NCI-H1105 (cell line): ENCODE data around the gene STX2.
"Not testable (repeated sequence)": the region's sequence is repeated elsewhere in the genome, so short reads cannot be mapped to it uniquely, and the experiment has no call there.

Experiments
- DNase-seq: peaks from one replicate; lab custom pipeline; 2025; lab: John Stamatoyannopoulos, UW

The STX2 gene

DNA sequence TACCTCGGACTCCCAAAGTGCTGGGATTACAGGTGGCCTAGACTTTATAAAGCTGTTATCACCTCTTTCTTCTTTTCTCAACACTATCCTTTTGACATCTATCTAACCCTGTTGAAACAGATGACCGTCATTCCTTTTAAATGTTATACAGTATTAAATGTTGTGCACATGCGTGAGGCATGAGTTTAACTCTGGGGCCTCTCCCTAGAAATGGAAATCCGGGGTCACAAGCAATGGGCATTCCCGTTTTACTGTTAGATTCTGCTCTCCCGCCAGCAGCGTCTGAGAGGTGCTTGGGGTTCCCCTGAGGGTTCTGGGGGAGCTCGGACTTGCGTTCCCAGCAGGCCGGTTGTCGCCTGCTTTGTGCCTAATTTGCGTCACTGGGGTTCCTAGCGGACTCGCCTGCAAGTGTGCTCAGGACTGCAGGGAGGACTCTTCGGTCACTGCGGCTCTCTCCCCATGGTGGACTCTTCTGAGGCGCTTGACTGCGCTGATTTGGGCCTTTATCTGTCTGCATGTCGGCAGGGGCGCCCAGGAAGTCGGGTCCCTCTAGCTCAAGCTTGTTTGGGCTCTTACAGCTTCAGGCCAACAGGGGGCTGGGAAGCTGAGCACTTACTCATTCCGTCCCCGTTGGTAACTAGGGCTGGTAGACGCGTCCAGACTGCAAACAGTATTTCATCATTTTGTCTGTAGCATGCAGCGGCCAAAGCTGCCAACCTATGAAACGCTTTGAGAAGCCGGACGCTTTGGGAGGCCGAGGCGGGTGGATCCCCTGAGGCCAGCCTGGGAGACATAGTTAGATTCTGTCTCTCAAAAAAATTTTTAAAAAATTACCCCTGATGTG, 31.6 kb upstream of the STX2 start:
- DNase-seq: no peak

DNA sequence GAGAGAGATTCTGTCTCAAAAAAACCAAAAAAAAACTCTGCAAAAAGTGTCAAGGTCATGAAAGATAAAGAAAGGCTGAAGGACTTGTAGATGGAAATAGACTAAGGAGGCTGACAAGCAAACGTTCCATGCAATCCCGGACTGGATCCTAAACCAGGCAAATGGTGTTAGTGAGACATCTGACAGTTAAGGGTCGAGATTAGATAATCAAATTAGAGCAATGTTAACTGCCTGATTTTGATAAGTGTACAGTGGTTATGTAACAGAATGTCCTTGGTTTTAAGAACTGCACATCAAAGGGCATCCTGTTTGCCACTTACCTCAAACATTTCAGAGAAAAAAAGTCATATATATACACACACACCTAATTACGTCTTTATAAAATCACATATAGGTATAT, 29.4 kb upstream of the STX2 start:
- no peak for DNase-seq

DNA sequence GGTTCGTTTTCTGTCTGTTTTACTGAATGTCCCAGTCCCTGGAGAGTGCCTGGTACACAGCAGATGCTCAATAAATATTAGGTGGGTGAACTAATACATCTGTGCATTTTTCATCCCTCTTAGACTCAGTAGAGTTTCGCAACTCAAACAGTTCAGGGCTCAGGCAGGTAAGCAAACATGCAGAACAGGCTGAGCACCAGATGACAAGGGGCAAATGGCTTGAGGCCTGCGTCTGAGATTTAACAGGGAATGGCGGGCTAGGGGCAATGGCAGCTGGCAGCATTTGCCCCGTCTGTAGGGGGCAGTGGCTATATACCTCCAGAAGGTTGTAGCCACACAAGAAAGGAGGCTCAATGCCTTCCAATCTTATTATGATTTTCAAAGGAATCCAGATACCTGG, 24.2 kb upstream of the STX2 start:
- no peak for DNase-seq

DNA sequence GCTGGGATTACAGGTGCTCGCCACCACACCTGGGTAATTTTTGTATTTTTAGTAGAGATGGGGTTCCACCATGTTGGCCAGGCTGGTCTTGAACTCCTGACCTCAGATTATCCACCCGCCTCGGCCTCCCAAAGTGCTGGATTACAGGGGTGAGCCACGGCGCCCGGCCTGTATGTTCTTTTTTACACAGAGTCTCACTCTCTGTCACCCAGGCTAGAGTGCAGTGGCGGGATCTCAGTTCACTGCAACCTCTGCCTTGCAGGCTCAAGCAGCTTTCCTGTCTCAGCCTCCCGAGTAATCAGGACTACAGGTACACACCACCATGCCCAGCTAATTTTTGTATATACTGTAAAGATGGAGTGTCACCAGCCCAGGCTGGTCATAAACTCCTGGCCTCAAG, 23.7 kb upstream of the STX2 start:
- DNase-seq: not testable (repeated sequence)

- DNase-seq: no peak
These were observed 23.1 kb upstream of the STX2 start for GRCh38 chr12:130862161-130862560.

- no peak for DNase-seq
These were observed 21.3 kb upstream of the STX2 start for GRCh38 chr12:130860311-130860710.

- DNase-seq: no peak
These were observed 20.1 kb upstream of the STX2 start for GRCh38 chr12:130859161-130859560.

DNA sequence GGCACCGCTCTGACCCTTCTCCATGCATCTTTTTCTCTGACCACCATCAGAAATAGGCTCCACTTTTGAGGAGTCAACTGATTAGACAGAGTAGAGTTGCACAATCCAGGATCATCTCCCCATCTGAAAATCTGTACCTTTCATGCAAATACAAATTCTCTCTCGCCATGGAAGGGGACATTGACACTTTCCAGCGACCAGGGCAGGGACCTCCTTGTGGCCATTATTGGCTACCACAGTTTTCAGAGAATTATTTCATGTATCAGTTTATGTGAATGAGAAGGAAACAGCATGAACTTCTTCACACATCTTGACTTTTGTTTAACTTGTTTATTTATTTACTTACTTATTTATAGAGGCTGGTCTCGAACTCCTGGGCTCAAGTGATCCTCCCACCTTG, 19.0 kb upstream of the STX2 start:
- no peak for DNase-seq

DNA sequence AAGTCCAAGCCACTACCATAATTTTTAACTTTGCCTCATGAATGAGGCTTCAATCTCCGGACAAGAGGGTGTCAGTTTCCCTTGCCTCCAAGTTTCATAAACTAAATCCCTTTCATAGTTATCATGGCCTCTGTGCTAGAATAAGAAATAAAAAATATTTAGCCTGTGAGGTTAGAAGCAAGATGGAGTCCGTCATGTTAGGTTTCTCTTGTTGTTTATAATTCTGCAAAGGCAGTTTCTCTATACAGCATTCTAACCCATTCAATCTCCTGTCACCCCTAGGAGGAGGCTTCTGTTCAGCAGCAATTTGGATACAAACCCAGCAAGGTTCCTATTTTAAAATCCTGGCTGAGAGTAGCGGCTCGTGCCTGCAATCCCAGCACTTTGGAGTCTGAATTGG, 17.0 kb upstream of the STX2 start:
- no peak for DNase-seq

GRCh38 chr12:130850418-130851021, 11.5 kb upstream of the STX2 start:
- DNase-seq: no peak

DNA sequence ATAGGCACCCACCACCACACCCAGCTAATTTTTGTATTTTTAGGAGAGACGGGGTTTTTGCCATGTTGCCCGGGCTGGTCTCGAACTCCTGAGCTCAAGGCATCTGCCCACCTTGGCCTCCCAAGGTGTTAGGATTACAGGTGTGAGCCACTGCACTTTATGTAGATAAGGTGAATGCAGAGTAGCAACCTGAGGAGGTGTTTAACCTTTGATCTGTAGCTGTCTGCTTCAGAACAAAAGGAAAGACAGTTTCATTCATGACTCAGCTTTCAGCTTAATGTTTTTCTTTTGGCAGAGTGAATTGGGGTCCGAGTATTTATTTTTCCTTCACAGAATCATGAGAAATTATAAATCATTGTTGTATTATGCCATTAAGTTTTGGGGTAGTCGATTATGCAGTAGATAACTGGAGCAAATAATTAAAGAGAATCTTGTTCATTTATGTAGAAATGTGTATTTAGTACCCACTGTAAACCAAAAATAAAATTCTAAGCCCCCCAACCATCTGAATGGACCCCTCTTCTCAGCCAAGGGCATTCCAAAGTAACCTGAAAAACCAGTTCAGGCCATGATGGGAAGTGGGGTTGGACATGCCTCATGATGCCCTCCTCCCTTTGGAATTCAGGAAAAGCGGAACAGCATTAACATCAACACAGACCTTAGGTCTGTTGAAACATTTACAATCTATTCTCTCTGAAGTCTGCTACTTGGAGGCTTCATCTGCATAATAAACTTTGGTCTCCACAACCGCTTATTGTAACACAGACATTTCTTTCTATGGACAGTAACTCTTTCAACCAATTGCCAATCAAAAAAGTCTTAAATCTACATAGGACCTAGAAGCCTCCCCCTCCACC, 10.7 kb upstream of the STX2 start:
- no peak for DNase-seq

- not testable (repeated sequence) for DNase-seq
These were observed 9.8 kb upstream of the STX2 start for GRCh38 chr12:130848785-130849305.

DNA sequence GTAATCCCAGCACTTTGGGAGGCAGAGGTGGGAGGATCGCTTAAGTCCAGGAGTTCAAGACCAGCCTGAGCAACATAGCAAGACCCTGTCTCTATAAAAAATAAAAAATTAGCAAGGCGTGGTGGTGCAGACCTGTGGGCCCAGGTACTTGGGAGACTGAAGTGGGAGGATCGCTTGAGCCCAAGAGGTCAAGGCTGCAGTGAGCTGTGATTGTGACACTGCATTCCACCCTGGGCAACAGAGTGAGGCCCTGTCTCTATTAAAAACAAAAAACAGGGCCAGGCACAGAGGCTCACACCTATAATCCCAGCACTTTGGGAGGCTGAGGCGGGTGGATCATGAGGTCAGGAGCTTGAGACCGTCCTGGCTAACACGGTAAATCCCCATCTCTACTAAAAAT, 9.1 kb upstream of the STX2 start:
- DNase-seq: not testable (repeated sequence)

GRCh38 chr12:130847112-130847511, 8.1 kb upstream of the STX2 start:
- DNase-seq: no peak

DNA sequence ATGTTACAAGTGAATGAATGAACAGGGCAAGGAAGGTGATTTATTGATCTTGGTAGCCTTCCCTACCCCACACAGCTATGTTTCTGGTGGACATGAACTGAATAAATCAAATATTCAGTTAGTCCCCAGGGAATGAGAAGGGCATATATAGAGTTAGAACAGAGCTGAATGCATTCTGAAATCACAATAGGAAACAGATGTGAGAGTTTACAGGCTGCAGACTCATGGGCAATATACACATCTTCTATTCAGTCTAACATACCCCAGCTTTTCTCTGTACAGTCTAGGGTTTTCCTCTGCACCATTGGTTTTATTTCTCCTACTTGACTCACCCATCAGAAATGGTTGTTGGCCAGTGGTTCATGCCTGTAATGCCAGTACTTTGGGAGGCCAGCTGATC, 7.3 kb upstream of the STX2 start:
- DNase-seq: no peak

DNA sequence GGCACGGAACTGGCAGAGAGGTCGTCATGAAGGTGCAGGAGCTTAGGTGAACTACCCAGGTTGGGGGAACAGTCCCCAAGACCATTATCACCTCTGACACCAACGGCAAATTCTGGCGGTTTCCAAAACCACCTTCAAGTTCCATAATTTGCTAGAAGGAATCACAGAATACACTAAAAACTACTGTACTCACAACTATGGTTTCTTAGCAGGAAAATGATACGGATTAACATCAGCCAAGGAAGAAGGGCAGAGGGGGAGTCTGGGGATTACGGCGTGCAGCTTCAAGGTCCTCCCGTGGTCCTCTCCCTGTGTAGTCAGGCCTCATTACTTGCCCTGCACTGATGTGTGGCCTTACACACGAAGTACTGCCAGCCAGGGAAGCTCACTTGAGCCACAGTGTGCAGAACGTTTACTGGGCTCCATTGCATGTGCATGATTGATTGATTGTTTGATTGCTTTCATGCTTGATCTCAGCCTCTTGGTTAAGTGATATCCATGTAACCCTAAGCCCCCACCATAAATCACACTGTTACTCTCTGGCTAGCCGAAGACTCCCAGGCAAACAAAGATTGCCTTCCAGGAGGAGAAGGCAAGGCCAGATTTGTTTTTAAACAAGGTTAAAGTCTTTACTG, 837 bp upstream of the STX2 start:
- DNase-seq: no peak

DNA sequence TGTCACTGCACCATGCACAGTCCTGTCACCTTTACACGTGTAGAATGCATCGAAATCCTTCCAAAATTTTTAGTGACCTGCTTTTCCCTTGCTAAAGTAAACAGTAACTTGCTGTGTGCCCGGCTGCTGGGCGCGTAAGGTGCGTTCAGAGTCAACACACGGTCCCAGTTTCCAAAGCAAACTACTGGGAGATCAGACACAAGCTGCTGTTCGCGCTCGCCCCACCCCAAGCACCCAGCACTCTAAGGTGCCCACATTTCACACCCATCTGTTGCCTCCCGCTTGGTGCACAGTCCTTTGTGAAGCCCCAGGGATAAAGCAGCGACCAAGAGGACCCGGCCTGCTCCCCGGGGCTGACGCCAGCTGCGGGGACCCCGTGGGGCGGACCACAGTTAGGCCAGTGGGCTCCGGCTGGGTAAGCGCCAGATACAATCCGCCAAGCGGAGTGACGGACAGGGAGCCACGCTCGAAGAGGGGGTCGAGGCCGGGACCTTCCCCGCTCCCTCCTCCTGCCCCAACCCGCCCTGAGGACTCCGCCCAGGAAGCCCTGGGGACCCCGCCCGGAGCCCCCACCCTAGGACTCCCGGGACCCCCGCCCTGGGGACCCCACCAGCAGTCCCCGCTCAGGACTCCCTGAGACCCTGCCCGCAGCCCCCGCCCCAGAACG, 633 bp downstream of the STX2 start:
- peak; percentile 33 for DNase-seq

- no peak for DNase-seq
These were observed 3.6 kb downstream of the STX2 start for GRCh38 chr12:130835436-130835835.

DNA sequence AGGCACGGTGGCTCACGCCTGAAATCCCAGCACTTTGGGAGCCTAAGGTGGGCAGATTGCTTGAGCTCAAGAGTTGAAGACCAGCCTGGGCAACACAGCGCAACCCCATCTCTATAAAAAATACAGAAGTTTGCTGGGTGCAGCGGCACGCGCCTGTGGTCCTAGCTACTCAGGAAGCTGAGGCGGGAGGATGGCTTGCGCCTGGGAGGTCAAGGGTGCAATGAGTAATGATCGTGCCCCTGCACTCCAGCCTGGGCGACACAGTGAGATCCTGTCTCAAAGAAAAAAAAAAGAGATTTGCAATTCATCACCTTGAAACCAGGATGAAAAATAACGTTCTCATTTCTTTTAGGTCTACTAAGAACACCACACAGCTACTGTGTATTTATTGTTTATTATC, 4.0 kb downstream of the STX2 start:
- no peak for DNase-seq

DNA sequence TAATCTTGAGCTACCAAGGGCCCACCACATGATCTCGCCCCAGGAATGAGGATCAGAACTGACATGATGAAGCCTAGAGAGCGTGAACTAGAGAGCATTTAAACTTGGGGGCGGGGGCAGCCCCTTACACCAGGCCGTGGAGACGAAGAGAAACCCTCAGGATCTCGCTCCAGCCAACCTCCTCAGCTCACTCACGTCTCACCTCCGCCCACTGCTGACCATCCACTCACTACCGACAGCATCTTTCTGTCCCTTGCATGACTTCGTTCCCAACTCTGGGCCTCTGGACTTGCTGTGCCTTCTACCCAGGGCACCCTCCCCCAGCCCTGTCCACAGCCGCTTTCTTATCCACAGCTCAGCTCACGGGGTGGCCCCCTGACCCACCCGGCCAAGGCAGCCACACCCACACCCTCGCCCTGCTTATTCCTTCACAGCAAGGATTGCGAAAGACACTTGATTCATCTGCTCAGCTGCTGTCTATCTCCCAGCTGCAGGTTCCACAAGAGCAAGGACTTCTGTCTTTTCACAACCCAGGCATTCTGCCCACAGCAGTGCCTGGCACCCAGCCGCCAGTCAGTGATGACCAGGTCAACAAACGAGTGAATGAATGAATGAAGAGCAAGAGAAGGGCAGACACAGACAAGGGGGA, 6.4 kb downstream of the STX2 start:
- DNase-seq: no peak

DNA sequence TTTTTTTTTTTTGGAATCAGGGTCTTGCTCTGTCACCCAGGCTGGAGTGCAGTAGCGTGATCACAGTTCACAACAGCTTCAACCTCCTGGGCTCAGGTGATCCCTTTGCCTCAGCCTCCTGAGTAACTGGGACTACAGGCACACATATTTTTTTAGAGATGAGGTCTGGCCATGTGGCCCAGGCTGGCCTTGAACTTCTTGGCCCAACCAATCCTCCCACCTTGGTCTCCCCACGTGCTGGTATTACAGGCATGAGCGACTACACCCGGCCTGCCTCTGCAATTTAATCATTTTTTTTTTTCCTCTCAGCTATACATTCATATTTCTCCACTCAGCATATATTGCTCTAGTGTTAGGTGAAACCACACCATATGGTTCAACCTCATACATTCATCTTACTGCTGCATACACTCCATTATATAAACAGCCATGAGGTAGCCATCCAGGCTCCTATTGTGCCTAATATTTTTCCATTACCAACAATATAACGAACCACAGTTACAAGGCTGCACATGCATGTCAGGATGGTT, 7.1 kb downstream of the STX2 start:
- DNase-seq: no peak
